H1 (cell line): Measurements from ENCODE around the gene RAI14. TPM values are rescaled to one million over a fixed set of nuclear protein-coding genes. Genes with fewer than 3 reads are reported as not detected.

Source experiments
- EGR1 ChIP-seq: IDR thresholded peaks from 2 replicates; pipeline ENCODE4 v1.6.1; 2011; ENCODE audit warnings: low read depth, low read length, borderline replicate concordance
- FOSL1 ChIP-seq: IDR thresholded peaks from 2 replicates; pipeline ENCODE4 v1.6.1; 2011; ENCODE audit warnings: mild to moderate bottlenecking, low read depth, low read length, moderate library complexity; ENCODE audit not compliant: insufficient read depth
- KDM4A ChIP-seq: IDR thresholded peaks from one replicate; pipeline ENCODE4 v1.7.1; 2012; ENCODE audit warnings: low read depth, mild to moderate bottlenecking, moderate library complexity, low read length, inconsistent platforms; ENCODE audit not compliant: severe bottlenecking
- MAFK ChIP-seq: IDR thresholded peaks from 2 replicates; pipeline ENCODE4 v1.6.1; 2012; ENCODE audit warnings: low read depth, mild to moderate bottlenecking, improper control_type of control experiment, low read length
- TAF7 ChIP-seq: optimal IDR thresholded peaks from 2 replicates; pipeline ENCODE3; 2011; ENCODE audit warnings: low read depth, mild to moderate bottlenecking, inconsistent platforms, low read length, moderate library complexity, borderline replicate concordance
- TCF12 ChIP-seq: IDR thresholded peaks from 2 replicates; pipeline ENCODE4 v1.6.1; 2011; ENCODE audit warnings: low read depth, mild to moderate bottlenecking, low read length
- polyA plus RNA-seq, 7 experiments: library from polyadenylated mRNA; depleted of rRNA in 3 of 7; stranded (reverse) in 5 of 7; unstranded in 2 of 7; fragments of >200 nt in 5 of 7; fragments of 200-250 nt in 2 of 7; gene quantifications; 1 replicate in 5 of 7; 2 replicates in 1 of 7; 4 replicates in 1 of 7; pipeline versions ENCODE4 v1.2.1 to v1.2.3, GENCODE V29; 2011 to 2013; ENCODE audit warnings: missing spikeins in 2 of 7, mixed read lengths in 2 of 7
- total RNA-seq: library from RNA; stranded (reverse); fragmentation: NEBNext Ultra II Directional; extraction: Animal tissue kit (Norgen Biotek cat#: 25700); gene quantifications from 2 replicates; pipeline ENCODE4 v1.2.1, GENCODE V29; 2021

RAI14 gene
- total and polyA plus RNA-seq, 2 of the 8 experiments (the other 6 are each of a cell fraction or from before 2014, with no cell fraction given): 48.4 to 210 TPM

GRCh38 chr5:34867660-34868059 lies 211.5 kb downstream of the RAI14 start (continued):
- TF ChIP-seq FOSL1 (no peak), MAFK (no peak), KDM4A (no peak), EGR1 (no peak), TCF12 (no peak), TAF7 (no peak)
